T follicular helper cell (primary cell): Measurements from ENCODE around the gene KIF3A.

Source experiments
- DNase-seq: peaks from one replicate; pipeline ENCODE4 v3.0.0-alpha.2; 2020; ENCODE audit warnings: low read depth

The KIF3A gene

DNA sequence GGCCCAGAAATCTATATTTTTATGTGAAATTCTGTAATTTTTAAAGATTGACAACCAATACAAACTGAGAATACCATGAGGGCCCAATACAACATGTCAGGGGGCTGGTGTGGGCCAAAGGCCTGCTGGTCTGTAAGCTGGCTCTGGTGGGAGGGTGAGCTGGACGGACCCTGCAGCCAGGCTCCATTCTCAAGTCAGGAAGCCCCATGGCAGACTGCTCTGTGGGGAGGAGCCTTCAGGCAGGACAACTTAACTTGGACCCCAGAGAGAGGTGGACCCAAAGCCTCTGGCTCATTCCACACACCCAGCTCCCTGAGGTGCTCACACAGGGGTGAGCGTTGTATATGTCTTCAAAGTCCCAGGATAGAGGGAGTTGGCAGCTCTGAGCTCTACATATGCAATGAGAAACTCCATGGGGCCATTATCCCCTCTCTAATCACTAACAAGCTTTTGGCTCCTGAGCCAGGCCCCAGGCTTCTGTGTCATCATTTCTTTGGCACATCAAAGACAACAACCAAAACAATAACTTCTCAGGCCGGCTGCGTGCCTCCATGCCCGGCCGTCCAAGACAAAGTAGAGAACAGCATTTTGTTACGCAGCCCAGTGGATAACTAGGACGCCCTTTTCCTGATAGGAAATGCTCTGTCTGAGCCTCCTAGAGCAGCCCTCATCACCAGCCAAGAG is 33.3 kb upstream of the KIF3A start:
- DNase-seq, result no peak

DNA sequence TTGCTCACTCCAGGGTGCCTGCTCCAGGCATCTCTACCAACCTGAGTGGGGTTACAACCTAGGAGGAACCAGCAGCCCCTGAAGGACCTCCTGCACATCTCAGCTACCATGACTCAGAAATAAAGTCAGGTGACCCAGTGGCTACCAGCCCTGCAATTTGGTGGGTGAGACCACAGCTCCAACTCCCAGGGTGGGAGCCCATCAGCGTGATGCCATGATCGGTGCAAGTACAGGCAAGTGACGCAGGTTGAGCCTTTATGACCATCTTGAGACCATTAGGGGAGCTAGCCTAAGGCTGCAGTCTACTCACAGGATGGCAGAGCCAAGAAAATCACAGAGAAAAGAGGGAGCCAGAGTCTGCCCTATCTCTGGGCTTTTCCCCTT is 31.1 kb upstream of the KIF3A start:
- DNase-seq, result no peak

DNA sequence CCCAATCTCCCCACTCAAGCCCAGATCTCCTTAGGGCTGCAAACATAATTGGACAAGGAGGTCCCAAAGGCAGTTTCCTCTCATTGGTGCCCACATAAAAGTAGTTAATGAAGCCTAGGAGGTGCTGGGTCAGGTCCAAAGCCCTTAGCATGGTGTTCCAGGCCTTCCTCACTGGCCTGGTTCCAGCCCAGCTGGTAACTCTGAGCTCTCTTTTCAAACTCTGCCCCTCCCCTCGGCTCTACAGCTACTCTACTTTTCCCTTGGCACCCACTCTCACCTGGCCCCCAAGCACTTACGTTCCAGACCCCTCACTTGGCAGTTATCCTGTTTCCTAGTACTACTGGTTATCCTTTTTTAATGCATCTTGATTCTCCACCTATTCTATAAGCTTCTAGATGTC is 29.8 kb upstream of the KIF3A start:
- no peak for DNase-seq

DNA sequence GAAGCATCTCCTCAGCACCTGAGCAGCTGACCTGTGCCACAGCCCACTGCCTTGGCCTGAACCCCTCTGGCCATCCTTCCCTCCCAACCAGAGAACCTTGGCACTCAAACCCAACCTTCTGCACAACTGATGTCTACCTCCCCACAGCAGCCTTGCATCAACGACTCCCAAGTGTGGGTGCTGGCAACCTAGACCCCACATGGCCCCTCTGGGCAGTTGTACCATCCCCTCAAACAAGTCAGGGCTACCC is 29.4 kb upstream of the KIF3A start:
- no peak for DNase-seq

DNA sequence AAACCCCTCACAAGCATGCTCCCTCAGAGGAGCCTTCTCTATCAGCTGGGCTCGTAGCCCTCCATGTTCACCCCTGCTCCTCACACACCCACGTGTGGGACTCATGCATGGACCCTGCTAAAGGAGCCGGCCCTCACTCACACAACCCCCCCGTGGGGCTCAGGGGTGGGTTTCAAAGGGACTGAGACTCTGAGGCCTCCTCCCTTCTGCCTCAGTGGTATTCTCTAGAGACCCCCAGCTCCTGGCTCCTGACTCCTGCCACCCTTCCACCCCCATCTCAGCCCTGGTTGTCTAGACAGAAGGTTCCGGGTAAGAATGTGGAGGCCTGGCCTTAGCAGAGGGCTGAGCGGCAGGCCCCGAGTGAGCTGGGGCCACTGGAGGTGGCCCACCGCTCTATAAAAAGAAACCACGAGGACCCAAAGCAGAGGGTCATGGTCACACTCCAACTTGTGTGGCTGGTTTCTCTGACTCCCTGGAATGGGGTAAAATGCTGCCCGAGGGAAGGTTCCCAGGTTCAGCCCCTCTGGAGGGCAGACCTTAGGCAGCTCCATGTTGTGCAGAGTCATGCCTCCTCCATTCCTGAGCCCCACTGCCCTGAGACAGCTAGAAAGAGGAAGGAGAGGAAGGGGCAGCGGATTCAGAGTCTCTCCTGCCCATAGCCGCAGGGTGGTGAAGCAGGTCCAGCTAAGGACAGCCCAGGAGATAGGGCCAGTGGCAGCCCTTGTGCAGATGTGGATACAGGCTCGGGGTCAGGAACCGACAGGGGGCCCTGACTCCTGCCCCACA is 28.9 kb upstream of the KIF3A start:
- DNase-seq, result no peak

DNA sequence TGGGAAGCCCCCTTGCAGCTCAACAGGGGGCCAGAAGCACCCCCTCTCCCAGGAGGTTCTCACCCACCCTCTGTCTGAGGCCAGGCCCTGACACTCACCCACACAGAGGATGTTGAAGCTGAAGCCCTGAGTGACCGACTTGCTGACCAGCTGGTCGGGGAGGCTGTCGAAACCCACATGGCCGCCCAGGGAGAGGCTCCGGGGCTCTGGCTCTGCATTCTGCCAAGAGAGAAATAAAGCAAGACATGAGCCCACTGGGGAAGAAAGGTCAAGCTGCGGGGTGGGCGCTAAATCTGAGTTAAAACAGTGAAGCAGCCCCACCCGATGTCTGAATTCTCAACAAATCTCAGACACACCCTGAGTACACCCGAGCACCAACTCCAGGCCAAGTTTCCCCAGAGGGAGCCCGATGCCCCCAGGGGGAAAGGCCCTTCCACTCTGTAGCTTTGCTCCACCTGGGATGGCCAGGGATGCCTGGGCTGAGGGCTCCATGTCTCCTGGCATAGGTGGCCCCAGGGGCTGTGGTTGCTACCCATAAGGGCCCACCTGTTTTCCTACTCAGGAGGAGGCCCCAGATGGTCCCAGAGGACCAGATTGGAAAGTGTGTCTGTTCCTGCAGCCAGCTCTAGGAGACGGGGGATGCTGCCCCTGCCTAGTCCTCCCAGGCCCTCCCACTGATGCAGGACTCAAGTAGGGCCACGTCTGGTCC is 28.1 kb upstream of the KIF3A start:
- DNase-seq, result no peak

DNA sequence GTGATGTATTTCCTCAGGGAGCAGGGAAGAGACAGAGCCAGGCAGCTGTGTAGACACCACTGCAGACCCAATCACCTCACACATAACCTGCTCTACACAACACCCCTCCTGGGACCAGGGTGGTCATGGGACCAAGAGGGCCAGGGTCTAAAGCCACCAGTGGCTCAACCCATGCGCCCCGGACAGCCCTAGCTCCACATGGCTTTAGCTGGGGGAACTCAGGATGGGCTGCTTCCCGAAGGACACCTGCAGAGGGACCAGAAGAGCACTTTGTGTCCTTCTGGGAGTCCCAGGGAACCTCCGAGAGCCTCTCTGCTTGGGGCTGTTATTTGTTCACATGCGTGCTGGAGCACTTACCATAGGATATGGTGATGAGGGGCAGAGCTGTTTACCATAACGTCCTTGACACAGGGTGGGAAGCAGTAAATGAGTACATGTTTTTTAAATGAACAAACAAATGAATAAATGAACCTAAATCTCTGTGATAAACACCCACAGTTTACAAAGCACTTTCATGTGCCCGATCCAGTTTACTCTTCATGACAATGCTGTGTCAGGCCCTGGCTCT is 27.4 kb upstream of the KIF3A start:
- no peak for DNase-seq

DNA sequence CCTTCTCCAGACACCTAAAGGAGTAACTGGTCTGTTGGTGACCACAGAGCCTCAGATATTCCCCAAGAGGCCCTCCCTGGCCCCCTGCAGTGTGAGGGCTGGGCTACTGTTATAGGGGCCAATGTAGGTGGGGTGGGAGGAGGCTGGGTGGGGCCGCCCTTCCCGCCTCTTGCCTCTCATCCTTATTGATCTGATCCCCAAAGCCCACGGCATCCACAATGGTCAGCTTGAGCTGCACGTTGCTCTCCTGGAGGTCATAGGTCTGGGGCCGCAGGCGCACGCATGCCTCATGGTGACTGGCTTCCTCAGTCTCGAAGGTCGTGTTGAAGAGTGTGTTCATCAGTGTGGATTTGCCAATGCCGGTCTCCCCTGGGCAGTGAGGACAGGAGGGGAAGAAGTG is 26.7 kb upstream of the KIF3A start:
- DNase-seq, result no peak

DNA sequence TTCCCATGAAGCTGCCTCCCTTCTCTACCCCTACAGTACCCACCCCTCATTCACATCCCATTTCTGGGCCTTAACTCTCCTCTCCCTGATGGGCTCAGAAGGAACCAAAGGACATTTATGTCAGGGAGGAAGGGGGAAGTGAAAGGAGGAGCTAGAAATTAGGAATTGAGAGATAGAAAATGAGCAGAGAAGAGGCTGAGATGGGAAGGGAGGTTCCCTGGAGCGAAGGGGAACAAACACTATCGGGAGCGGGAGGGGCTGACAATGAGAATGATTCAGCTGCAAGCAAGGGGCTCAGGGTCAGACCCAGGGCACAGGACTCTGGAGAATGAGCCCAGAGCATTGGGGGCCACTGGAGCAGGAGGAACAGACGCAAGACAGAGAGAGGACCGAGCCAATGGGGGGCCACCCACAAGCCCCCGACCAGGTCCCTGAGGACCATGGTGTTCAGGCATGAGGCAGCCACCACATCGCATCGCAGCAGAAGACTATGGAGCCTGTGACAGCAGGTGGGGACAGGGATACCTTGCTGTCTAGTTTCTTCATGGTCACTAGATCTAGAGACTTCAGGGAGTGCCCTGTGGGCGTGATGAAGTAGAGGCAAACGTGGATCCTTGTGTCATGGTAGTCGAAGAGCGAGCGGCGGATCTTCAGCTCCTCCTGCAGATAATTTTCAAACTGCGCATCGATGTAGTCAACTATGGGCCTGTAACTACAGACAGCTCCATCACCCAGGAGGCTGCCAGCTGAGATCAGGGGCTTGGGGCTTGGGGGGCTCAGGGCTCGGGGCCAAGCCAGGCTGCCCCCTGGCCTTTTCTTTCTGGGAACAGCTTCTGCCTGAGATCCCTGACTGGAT is 26.1 kb upstream of the KIF3A start:
- DNase-seq, result no peak

DNA sequence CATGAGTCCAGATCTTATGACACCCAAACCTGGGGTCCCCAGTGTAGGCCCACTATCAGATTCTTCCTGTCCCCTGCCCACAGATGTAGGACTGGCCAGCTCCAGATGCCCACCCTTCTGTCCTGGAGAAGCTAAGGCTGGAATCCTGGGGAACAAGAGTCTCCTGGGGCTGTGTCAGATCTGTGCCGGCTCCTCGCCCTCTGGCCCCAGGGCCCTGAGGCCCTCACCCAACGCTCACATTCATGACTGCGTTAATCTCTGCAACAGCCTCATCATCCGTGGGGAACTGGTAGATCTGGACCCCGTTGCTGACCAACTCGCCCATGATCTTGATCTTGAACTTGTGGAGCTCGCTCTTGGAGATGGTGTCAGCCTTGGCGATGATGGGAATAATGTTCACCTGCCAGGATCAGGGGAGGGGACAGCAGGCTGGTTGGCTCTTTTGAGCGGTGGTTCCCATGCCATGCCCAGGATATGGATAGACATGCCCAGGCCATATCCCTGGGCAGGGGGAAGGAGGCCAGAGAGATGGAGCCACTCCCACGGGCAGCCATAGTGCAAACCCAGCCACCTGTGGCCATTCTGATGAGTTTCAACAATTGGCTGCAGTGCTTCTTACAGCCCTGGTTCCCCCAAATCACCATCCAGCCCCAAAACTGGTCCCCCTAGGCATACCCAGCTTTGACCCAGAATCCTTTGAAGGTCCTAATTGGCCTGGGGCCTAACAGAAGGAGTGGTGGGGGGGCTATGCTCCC is 25.1 kb upstream of the KIF3A start:
- DNase-seq, result no peak

DNA sequence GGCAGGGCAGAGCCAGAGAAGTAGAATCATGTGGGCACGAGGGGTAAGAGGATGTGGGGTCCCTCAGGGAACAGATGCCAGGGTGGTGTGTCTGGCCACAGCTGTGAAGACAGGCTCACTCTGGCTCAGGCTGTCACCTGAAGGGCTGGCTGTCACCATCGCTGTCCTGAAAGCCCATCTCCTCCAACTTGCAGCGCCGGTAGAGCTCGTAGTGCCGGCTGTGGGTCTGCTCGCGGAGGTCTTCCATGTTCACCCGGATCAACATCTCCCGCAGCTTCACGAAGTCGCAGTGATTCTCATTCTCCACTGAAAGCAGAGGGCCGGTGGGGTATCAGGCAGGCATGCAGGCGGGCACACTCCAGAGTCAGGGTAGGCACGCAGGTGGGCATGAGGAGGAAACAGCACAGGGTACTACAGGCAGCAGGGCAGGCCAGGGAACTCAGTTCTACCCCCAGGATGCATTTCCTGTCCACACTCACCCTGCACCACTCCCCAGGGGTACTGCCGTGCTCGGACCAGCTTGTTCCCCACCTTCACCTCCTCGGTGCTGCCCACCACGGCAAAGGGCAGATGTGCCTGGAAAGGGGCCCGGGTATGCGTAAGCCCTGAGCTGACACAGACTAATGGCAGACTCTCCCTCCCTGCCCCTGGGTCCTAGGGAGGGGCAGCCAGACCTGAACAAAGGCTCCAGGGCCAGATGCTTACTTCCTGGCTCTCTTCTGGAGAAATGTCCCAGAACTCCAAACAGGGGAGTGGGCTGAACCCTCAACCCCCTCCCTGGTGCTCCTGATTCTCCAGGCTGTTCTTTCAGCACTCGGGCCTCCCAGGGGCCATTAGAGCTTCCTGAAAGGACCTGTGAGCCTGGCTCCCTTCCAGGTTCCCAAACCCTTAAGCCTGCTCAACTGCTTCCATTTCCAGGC is 24.2 kb upstream of the KIF3A start:
- DNase-seq, result no peak

DNA sequence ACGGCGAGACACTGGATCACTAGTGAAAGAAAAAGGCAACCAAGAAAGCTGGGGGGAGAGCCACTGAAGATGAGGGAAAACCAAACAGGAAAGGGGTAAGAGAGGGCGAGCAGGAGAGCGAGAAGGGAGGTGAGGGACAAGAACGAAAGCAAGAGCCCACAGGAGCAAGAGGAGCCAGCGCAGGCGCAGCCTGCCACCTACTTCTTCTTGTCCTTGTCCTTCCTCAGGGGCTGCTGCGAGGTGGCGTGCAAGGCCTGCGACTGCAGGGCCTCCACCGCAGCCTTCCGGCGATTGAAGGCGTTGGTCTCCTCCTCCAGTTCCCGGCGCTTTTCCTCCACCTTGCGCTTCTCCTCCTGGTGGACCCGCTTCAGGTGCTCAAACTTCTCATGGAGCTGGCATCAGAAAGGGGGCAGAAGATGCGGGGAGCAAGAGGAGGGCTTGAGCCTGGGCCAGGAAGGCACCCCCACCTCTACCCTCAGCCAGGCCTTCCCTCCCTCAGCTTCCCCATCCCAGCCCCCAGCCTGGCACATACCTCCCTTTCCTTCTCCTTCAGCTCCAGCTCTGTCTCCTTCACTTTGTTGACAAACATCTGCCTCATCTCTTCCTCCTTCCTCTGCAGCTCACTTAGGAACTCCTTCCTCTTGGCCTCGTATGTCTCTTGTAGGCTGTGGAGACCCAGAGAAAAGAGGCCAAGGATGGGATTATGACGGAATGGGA is 23.4 kb upstream of the KIF3A start:
- no peak for DNase-seq

DNA sequence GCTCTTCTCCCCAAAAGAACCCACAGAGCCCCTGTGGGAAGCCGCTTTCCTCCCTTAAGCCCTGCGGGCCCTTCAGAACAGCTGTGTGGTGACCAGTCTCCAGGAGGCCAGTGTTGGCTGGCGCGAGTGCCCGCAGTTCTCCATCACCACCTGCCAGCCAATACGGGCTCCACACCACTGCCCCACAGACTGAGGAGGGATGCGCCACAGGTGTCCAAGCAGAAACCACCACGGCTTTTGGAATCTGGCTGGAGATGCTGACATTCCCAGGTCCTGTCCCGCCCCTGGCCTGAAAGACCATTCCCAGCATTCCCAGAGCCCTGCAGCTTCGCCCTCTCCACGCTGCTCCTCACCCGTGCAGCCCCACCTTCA is 22.7 kb upstream of the KIF3A start:
- DNase-seq, result no peak

DNA sequence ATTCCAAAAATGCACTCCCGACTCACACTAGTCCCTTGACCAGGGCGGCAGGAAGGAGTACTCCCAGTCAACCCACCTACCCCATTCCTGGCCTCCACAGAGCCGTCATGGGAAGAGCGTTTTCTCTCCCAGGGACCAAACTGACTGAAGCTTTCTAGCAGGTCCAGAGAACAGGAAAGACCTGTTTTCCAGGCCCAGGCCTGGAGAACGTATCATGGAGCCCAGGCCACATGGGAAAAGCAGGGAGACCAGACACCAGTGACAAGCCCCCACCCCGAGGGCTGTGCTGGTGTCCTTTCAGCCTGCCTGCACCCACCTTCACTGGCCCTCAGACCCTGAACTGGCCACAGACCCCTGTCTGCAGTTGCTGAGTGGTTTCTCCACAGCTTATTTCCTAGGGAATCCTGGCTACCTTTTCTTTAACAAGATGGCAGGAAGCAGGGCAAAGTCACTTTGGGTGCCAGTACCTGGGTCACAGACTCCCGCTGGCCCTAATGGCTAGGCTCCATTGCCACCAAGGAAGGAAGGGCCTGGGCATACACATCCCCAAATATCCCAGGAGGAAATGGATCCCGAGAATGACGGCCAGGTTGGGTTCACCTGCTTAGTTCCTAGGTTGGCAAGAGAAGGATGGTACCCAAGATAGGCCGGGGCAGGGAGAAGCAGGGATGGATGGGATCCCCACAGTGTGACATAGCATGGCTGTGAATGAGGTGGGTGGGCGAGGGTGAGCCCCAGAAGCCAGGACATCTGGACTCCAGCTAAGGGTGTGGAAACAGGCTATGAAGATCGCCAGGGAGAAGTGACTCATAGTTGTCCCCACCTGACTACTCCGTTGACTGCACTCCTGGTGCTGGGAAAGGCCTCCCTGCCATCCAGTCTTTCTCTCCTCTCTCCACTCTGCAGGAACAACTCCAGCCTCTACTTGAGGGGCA is 22.0 kb upstream of the KIF3A start:
- no peak for DNase-seq

DNA sequence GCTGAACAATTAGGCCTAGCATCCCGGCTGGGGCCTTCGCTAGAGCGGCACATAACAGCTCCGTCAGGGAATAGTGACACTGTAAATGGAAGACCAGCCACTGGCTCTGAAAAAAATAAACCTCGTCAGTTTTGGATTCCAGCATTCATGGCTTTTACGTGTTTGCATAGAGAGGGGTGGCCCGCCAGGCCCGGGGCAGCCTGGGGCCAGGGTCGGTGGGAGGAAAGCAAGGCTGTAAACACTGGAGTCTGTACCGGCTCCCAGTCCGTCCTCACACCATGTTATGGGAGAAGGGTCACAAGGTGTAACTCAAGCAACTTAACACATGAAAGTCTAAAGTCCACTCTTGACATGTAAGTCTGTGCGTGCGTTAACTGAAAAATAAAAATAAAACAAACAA is 21.1 kb upstream of the KIF3A start:
- DNase-seq, result no peak

DNA sequence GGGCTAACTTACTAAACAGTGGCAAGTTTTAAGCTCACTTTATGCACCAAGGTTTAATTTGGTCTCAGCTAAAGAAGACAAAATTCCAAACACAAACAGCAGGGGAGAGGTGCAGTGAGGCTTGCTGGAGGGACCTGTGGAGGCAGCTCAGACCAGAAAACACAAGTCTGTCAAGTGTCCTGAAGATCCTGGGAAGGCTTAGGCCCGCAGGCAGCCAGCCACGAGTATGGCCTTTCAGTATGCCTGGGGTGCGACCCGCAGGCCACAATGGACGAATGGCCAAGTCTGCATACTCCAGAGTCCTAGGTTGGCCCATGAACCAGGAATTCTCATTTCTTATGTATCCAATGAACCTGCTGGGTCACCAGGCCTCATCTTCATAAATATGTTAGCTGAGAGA is 19.2 kb upstream of the KIF3A start:
- no peak for DNase-seq

DNA sequence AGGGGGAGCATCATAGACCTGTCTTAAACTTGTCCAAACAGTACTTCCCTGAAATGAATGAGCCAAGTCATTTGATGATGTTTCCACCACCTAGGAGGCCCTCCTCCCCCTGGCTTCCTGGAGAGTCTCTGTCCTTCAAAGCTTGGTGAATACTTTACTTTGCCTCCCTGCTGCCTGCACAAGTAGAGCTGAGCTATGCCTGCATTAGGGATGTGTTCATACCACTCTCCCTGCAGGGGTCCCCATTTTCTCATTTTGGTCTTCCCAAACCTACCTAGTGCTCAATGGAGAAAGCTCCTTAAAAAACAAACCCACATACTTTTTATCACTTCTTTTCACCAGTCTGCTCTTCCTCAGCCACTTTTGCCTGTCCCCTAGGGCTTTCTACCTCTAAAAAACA is 17.6 kb upstream of the KIF3A start:
- no peak for DNase-seq

DNA sequence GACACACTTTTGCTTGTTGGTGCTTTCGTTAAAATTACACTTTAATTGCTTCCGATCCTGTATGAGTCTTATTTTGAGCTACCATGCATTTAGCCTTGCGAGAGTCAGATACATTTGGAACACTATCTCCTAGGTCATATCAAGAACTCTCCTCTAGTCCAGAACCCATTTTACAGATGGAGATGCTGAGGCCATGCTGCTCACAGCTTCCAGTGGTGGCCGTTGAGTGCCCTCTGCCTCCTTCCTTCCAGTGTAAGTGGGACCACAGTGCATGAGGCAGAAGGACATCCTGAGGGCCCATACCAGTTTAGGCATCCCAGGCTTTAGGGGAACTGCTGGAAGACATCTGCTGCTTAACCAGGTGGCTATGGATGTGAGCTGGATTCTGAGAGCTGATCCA is 16.8 kb upstream of the KIF3A start:
- no peak for DNase-seq
